Smooth muscle cell of the brain vasculature (primary cell): ENCODE data around the gene NXPH1.

ENCODE experiments used
- DNase-seq: peaks from one replicate; pipeline ENCODE4 v3.0.0-alpha.2; 2012; ENCODE audit warnings: low read depth, low spot score

Gene NXPH1

DNA sequence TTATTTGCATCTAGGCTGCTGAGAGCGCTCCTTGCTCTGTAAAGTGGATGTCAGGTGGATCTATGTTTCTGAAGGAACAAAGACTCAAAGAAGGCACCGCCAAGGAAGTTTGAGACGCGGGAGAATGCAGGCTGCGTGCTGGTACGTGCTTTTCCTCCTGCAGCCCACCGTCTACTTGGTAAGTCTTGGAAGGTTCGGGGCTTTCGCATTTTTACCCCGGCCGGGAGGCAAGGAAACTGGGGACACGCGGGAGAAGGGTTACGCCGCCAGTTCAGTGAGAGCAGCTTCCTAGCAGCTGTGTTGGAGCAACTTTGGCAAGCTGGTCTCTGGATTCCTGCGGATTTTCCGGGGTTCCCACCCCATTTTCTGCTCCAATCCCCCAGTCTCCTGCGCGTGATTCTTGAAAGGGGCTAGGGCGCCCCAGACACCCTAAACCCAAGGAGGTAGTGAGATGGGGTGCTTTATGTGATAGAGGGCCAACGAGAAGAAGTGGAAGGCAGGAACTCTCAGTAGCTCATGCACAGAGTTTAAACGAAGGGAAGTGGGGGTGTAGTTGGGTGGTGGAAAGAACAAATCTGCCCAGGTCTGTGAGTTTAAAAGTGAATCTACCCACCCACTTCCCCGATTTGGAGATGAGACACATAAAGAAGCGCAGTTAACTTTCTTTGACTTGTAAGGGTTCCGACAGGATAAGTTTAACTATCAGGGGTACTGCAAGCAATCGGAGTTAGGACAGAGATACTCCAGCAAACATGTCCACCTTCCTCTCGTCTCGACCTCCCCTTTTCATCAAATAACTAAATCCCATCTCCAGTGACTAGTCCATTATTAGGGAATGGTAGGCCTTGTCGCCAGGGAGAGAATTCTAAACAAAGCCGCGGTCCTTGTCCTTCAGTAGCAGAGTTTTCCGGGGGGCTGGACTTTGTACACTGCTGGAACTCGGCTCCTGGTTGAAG is 2.5 kb downstream of the NXPH1 start:
- DNase-seq = no peak

DNA sequence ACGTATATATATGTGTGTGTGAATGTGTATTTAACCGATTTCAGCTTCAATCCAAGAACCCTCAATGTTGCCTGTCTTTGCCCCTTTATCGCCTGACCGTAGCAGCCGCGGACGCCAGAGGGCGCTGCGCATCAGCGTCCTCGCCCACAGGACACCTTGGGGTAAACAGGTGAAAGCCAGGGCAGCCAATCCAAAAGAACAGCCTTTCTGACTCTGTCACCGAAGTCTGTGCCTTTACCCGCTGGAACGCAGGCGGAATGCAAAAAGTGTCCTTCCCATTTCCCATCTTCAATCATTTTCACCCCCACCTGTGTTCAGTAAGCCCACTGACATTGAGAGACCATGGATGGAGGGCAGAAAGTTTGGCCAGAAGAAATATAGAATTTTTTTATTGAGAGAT is 3.6 kb downstream of the NXPH1 start:
- DNase-seq = no peak

DNA sequence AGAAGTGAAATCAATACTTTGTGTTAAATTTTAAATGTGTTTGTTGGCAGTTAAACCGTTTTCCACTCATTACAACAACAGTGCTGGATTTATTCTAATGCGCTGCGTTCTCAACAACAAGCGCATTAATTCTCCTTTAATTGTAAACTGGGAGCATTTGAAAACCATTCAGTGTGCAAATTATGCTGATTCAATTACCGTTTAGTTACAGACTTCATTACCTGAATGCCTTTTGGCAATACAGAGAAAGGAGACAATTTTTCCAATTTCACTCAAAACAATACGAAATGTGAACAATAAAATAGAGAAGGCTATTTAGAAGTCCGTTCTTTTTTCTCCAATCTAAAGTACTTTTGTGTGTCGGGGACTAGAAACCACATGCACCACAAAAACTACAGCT is 4.2 kb downstream of the NXPH1 start:
- DNase-seq = no peak

DNA sequence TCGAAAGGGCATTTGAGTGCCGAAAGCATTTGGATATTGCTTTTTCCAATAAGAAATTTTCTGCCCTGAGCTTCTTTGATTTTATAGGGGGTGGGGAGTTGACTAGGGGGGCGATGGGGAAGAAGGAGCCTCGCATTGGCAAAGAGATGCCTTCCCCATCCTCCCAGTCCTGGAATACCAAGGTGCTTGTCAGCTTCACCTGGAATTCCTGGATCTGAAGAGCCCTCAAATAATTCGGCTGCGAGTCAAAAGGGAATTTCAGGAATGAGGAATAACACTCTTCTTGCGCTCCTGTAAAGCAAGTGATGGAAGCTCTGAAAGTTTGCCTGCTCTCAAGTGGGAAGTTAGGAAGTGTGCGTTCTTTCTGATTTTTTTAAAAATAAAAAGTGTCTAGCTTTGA is 7.3 kb downstream of the NXPH1 start:
- DNase-seq = no peak

DNA sequence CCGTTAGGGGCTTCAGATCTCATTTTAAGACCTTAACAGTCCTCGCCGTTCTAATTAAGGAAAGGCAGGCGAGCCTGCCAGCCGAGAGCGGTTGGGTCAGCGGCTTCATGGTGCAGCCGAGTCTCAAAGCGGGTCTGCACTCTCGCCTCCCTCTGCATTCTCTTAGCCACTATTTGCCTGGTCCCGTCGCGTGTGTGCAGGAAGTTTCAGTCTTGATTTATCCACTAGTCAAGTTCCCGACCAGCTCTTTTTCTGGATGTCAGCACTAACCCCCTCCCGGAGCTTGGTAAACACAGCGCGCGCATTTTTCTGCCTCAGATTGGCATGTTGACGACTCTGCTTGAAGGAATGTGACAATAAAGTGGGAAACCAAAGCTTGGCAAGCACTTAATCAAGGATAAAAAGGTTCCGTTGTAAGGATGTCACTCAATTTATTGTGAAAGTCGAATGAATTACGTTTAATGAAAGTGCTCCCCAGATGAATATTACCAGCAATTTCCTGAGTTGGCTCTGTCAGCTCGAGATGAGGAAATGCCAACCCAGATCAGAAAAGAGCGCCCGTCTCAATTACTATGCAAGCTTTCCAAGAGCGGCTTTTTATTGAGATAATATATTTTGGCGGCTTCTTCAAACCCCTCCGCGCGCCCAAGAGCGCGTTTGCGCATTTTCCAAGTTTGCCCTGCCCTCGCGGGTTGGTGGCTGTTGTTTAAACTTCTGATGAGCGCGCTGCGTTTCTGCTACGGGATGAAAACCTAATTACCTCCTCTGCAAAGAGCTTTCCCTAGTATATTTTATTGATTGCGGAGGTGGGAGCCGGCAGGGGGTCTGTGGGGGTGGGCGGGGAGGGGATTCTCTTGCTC is 7.9 kb downstream of the NXPH1 start:
- no peak for DNase-seq

DNA sequence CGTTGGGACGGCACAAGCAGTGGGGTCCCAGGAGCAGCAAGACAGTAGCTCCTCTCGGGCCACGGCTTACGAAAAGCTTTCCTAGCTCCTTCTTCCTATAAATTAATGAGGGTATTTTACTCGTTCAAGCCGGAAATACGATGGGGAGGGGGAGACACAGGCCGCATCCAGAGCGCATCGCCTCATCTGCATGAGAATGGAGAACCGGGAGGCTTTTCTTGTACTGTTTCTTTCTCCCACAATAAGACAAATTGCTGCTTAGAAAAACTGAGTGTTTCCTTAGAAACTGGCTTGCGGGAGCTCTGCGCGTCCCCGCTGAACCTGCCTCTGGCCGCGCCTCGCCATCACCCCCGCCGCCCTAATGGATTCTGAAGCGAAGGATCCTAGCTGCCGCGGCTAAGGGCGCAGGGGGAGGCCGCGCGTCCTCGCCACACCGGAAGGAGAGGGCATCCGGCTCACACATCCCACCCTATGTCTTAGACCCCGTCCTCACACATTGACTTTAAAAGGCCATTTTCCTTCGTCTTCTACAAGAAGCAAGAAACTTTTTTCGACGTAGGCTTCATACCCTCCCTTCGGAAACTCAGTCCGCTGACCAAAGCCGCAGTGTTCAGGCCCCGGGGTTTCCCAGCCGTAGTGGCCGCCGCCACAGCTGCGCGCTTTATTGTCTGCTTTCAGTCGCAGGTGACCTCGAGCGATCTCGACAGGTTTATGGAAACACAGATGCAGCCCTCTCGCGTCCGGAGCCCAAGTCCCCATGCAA is 8.8 kb downstream of the NXPH1 start:
- DNase-seq = no peak

DNA sequence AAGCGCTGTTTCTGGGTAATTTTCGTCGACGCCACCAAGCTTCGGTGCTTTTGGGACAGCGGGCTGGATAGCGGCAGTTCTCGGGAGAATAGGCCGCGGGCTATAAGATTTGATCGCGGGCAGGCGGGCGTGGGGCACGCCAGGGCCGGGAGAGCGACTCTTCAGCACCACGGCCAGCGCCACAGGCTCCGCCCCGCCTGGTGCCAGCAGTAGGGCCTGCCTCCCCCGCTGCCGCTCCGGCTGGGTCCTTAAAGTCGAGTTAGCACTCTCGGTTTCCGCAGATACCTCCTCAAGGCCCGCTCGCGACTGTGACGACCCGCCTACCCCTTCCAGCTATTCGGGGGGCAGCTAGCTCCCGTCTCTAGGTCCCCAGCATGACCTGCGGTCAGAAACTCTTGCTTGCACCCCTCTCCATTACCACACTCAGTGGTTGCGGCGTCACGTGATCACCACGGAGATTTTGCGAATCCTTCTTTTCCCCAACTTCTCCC is 9.4 kb downstream of the NXPH1 start:
- no peak for DNase-seq

DNA sequence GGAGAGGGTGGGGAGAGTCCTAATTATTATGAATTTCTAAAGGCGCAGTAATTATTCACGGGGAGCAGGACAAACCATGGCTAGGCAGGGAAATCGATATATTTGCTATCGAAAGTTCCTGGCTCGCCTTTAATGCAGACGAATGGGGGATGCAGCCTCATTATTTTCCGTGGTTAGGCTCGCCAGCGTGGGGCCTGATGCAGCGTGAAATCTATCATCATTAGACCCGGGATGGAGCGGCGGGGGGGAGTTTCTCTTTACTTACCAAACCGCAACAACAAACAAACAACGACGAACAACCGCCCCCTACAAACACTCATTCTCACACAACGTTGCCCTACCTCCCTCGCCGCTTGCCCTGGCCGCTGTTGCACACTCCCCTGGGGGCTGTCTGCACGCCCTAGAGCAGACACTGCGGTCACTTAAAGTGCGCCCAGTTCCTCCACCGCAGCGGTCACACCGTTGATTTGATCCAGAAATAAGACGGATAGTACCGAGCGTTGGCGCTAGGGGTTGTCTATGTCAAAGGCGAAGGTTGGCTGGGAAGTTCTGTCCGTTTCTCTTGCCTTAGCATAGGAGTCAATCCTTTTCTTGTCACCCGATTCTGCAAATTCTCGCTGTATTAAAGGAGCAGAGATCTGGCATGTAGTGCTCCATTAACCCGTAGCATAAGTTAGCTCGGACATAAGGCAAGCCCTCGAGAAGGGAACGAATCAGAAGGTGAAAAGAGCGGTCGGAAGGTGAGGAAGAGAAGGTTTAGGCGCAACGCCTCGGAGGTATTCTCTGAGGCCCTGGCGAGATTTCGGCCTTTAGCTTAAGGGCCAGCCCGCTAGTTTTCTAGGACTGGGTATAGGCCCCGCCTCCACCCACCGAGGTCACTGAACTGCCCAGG is 10.4 kb downstream of the NXPH1 start:
- DNase-seq = no peak

DNA sequence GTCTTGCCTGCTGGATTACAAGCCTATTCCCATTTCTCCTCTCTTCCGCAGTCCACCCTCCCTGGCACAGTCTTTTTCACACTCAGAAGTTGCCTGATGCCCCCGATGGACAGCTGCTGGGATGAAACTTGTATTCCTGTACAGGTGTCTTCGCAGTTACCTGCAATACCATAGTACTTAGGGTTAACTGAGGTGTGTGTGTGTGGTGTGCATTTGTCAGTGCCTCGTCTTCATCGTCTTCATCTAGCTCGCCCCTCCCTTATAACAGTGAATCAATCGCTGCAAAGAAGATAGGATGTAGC is 11.0 kb downstream of the NXPH1 start:
- no peak for DNase-seq

DNA sequence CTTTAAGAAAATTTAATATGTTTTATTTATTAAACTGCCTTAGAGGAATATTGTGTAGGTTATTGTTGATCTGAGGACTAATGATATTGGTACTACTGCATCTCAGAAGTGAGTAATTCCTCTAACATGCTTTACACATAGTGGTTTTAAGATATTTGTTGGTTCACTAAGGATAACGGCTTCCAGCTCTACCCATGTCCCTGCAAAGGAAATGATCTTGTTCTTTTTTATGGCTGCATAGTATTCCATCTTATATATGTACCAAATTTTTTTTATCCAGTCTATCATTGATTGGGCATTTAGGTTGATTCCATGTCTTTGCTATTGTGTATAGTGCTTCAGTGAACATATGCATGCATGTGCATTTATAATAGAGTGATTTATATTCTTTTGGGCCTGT is 20.1 kb downstream of the NXPH1 start:
- no peak for DNase-seq

DNA sequence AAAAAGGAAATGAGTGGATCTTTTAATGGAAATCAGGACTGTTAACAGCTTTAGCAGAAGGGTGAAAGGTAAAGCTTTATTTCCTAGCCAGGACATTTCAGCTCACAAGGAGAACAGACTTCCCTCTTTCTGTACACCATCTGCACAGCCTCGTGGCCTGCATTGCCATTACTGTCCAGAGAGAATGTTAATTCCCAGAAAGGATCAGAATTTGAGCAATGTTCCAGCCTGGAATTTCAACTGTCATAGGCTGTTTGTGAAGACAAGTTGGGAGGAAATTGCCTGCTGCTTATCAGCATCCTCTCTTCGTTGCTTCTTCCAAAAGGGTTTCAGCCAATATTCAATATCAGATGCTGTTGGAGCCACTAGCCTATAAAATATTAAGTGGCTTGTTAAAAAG is 22.0 kb downstream of the NXPH1 start:
- no peak for DNase-seq

DNA sequence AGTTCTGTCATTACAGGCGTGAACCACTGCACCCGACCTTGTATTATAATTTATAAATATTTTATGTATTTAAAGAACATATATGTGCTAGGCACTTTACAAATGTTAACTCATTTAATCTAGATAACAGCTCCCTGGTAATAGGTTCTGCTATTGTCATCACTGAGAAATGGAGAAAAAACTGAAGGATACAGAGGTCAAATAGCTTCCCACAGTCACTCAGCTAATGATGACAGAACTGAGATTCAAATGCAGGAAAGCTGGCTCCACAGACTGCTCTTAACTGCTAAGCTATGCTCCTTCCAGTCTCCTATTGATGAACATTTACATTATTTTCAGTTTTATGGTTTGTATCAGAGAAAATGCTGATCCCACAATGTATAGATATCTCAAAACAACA is 28.9 kb downstream of the NXPH1 start:
- no peak for DNase-seq

DNA sequence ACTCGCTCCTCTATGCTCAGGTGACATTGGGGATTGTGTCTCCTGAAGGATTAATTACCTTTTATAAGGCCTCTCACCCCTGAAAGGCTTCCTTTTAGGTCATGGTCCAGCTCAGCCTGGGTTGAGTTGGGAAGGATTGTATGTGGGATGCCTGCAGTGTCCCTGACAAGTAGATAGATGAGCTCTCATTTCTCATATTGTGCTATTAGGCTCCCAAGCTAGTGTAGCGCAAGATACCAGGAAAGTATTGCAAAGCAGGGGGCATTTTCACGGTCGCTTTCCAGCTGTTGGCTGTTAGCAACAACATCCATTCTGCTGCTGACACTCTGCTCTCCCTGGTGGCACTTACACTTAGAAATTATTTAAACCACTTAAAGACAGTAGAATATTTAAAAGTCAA is 31.9 kb downstream of the NXPH1 start:
- DNase-seq = no peak

DNA sequence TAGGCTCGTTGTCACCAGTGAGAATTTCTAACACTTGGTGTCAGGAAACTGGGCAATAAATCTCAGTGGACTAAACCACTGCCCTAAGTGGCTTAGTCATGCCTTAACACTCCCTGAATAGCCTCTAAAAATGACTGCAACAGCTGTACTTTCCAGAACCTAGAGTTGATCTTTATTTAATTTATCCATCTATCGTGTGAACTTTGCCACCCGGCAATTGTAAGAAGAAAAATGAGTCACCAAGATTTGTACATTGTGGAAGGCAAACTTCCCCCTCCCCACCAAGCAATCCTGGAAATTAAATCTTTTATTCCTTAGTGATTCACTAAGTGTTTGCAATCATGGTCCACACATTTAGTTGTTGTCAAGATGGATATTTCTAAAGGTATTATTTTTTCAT is 47.1 kb downstream of the NXPH1 start:
- DNase-seq = no peak

DNA sequence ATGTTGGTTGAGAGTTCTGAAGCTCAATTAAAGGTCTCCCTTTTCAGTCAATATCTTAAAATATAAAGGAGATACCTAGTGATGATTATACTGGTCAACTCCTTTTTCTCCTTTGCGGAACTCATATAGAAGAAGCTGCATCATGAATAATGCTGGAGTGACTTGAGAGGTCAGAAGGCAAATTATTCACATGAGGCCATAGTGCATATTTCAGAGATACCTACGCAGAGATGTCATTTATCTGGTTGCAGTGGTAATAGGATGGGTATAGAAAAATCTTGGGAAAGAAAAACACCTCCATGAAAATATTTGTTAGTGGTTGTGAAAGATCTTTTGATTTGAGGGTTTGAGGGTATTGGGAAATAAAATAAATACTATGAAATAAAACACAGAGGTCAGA is 47.7 kb downstream of the NXPH1 start:
- DNase-seq = no peak

DNA sequence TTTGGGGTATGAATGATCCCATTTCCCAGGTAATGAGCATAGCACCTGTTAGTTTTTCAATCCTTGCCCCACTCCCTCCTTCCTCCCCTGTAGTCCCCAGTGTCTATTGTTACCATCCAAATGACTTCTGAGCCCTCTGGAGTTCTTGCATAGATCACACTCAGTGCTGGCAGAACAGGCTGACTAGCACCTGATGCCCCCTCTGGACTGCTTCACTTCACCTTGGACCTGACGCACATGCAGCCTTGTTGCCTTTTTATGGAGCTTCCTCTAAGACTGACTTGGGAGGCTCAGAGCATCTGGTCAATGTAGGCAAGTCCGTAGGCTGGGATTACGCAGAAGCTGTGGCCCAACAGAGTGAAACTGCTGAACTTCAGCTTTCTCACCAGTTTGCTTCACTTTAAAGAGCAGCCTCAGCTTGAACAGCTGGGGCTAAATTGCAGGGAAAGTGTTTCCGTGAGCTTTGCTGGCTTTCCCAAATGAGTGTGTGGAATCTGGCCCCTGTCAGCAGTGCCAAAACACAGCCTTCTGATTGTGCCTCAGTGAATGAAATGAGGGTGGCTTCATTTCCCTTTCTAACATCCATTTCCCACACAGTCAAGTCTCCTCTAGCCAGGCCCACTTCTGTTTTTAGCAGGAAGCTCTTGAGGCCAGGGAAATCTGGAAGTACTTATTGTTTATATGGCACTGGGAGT is 48.5 kb downstream of the NXPH1 start:
- no peak for DNase-seq

DNA sequence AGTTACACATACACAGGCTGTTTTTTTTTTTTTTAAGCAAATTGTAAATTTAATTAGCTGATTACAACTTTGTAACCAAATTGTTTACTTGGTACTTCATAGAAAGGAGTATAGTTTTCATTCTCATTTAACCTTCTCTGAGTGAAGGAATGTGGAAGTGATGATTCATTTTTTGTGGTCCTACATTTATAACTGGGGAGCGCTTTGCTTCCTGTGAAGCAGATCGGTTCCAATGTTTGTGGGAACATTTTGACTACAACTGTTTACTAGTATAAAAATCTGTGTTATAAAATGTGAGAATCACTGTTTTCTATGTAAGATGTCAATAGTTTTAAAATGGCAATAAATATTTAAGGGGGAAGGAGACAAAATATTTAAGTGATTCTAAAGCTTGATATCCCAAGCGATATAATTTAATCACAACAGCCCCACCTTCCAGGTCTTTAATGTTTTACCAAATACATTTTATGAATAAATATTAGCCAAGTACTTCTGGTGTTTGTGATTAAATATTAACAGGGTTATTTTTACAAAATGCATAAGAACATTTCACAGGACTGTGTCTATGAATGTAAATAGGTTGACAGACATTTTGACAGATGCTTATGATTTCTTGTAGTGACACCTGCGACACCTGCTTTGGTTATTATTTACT is 57.1 kb downstream of the NXPH1 start:
- no peak for DNase-seq

DNA sequence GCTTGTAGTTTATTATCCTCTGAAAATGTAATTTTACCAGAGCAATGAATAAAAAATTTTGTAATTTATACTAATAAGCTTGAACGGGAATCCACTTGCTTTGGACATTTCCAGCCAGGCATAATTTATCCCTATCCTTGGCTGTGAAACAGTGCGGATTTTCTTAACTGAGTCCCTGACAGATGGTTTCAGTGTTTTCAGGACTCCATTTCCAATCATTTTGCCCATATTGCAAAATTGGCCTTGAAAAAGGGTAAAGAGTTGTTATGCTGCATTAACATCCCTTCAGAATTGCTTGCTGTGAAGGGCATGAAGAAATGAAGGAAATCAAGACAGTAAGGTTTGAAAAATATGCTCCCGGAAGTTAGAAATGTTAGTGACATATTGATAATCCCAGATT is 57.7 kb downstream of the NXPH1 start:
- DNase-seq = no peak

DNA sequence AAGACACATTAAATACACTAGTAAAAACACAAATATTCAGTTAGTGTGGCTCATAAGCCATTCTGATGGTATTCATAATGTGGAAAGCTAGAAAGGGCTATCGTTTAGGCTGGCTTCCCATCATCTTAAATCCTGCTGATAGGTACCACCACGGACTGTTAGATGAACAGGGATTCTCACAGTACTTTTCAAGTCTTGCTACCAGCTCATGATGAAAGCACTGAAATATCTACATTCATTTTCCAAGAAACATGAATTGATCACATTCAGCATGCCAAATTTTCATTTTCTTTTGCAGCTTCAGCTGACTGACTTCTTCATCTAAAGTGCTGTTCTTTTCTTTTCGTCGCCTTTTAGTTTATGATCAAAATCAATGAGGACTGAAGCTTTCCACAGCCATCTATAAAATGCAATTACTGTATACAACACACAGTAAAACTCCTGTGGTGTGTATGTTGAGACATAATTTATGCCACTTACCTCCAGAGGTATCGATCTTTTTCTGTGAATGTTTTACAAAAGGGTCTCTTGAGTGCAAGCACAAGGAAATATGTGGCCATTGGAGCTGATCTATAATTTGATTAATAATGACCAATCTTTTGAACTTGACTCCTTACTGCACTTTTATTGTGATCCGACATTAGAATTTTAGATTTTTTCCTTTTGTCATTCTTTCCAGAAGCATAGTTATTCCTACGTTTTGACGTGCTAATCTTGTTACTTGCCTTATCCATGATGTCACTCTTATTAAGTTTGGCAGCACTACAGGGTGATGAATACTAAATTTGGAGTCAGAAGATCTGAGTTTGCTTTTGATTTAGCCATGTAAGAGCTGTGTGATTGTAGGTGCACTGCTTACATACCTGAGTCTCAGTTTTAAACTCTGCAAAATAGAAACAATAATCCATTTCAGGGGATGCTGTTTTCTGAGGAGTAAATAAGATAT is 58.4 kb downstream of the NXPH1 start:
- no peak for DNase-seq
